Measurements from ENCODE around the gene CRAT.
"Not testable (repeated sequence)": the region's sequence is repeated elsewhere in the genome, so short reads cannot be mapped to it uniquely, and the experiment has no call there.

Gene CRAT

DNA sequence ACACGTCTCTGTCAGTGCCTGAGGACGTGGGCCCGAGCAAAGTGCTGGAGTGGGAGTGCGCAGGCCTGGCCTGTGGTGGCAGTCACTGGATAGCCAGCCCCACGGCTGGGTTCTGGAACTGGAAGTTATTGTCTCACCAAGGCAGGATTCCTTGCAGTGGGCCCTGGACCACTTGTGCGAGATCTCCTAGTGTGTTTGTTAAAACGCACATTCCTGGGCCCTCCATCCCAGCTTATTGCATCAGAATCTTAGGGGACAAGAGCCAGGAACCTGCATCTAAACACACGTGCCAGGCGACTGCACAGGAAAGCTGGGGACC, 27.5 kb upstream of the CRAT start:
- DNase-seq: no peak

DNA sequence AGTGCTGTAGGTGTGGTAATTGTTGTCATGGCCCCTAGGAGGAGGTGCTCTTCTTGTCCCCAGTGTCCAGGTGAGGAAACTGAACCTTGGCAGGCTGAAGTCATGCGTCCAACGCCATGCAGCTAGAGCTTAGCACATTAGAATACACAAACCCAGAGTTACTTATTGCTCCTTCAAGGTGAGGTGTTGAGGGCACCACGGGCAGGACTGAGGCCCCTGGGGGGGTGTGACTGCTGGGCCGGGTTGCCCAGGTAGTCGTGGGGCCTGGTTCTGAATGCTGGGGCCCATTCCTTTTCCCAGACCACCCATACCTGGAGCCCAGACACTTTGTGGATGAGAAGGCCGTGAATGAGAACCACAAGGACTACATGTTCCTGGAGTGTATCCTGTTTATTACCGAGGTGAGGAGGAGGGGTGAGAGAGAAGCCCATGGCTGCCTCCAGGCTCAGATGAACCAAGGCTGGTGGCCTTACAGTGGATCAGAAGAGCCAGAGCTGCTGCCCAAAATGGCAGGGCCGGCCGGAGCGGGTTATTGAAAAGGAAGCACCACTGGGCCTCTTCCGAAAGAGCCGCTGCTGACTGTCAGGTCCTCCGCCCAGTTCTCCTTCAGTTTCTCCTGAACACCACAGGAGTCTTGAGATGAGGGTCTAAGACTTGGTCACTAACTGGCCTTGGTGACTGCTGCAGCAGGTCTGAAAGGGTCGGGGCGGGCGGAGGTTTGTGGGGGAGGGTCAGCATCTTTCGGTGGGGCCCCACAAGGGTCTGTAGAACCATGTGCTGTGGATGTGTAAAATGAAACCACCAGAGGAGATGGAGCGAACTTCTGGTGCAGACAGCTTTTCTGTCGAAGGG, 26.9 kb upstream of the CRAT start:
- peak; percentile 11 for DNase-seq

DNA sequence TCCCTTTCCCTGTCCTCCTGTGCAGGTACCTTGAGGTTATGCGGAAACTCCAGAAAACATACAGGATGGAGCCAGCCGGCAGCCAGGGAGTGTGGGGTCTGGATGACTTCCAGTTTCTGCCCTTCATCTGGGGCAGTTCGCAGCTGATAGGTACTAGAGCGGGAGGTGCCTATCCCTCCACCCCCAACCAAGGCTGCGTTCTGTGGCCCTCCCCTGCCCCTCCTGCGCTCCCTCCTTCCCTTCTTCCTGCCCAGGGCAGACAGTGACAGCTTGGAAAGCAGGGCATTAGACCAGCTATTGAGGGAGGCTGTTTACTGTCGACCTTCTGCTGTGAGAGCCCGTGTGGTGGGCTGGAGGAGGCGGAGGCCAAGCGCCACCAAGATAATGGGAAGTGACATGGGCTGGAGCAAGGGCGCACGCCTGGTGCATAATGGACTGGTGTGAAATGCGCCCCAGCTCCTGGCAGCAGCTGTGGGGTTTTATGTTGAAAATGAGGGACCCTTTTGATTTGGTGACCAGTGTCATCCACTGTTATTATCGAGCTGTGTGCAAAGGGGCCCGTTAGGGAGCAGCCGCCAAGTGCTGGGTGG, 25.9 kb upstream of the CRAT start:
- no peak for DNase-seq

DNA sequence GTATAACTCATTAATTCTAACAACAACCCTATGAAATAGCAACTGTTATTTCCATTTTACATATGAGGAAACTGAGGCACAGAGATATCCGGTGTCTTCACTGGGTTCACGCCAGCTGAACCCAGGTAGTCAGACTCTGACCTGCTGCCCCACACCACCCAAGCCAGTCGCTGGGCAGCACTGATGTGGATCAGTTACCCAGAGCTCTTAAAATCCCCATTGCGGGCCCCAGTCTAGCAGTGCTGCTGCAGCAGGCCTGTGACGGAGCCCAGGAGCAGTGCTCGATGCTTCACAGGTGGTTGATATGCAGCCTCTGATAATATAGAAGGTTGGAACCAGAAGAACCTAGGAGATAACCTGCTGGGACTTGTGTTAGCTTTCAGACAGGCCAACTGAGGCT, 24.9 kb upstream of the CRAT start:
- peak; percentile 11 for DNase-seq

DNA sequence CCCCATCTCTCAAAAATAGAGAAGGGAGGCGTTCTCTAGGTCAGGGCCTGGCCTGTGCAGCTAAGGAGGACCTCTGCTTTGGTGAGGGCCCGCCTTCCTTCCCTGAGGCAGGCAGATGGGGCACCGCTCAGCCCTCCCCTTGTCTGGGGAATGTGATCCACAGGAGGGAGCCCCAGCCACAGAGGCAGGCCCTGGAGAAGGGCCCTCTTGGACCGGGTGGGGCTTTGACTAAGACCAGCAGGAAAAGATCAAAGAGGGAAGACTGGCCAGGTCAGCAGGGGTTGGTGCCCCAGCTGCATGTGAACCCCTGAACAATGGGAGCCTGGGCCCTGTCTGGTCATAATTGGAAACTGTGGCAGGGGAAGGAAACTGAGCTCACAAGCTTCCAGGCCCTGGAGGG, 22.5 kb upstream of the CRAT start:
- DNase-seq: no peak

DNA sequence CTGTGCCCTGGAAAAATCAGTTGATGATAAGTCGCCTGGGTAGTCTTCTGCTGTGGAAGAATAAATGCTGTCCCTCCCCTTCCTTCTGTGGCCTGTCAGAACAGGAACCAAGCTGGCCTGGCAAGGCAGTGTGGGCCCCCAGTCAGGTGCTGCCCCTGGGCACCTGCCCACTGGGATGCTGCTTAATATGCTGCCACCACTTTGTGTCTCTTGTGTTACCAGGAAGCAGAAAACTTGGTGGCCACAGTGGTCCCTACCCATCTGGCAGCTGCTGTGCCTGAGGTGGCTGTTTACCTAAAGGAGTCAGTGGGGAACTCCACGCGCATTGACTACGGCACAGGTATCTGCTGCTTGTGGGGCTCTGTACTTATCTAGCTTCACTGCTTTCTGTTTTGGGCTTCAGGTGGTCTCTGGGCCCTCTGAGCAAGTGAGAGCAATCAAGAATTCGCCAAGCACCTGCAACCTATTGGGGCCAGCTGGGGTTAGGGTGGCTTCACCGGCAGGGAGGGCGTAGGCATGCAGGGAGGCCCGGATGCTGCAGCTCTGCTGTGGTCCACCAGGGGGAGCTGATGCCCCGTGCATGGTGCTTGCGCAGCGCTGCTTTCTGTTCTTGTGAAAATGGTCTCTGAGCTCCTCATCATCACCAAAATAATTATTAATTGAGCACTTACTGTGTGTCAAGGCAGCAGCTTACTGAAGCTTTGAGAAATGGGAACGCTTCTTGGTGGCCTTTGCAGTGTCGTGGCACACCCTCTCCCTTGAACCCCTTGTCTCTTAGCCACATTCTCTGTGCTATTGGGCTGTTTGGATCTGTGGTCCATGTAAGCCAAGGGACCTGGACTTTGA, 20.9 kb upstream of the CRAT start:
- peak; percentile 86 for DNase-seq

DNA sequence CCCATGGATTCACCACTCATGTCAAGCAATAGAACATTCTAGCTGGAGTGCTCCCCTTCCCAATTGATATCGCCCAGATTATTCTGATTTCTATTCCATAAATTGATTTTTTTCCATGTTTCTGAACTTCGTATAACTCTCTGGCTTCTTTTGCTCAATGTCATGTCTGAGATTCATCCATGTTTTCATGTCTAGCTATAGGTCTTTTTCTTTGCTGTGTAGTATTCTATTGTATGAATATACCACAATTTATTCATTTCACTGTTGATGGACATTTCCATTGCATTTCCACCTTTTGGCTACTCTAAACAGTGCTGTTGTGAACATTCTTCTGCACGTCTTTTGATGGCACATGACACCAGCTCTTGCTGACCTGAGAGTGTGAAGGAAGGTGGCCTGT, 20.2 kb upstream of the CRAT start:
- no peak for DNase-seq

DNA sequence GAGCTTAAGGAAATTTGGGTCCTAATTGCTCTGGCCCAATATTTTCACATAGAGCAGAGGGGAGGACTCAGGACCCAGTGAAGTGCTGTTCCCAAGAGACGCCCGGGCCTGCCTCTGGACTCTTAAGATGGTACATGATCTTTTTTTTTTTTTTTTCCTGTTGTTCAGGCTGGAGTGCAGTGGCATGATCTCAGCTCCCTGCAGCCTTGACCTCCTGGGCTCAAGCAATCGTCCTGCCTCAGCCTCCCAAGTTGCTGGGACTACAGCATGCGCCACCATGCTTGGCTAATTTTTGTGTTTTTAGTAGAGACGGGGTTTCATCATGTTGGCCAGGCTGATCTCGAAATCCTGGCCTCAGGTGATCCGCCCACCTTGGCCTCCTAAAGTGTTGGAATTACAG, 19.7 kb upstream of the CRAT start:
- DNase-seq: not testable (repeated sequence)

DNA sequence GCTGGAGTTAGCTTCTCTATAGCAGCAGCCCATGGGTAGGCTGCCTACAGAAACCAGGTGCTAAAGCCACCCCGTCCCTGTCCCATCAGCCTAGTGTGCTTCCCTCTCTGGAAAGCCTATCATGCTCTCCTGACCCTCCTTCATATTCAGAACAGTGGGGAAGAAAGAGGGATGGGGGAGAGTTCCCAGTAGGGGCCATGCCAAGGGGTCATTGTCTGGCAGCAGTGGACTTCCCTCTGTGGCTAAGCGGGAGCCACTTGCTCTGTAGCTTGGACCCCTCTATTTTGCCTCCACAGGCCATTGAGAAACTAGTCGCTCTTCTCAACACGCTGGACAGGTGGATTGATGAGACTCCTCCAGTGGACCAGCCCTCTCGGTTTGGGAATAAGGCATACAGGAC, 18.1 kb upstream of the CRAT start:
- no peak for DNase-seq

DNA sequence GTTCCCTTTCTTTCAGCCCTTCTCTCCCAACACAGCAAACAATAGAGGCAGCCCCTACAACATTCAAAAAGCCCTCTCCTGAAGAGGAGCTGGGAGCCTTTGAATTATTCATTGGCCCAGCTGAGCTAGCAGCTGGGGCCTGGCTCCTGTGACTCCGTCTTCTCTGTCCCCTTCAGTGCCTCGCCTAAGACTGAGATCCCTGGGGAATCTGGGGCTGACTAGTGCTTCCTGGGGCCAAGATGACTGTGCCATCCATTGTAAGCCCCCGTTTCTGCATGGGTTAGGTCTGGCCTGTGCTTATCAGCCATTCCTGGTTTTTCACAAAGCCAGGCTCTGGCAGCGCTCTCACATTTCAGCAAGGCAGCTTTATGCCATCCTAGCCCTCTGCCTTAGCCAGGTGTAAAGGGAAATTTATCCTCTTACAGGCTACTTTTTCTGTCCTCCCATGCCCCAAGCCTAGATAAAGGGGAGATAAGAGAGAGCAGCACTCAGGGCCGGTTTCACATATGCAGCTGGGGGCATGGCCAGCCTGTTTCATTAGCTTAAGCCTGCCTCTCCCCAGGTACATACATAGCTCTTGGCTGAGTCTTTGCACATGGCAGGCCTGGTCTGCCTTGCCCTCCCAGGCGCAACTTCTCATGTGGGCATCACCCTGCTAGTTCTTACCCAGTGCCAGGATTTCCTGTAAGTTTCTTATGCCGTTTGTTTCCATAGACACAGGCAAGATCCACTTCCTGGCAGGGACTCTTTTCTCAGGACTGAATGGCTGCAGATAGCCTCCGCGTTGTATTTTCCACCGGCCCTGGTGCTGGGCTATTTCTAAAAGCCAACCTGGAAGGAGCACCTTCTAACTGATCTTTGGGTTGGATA, 16.4 kb upstream of the CRAT start:
- DNase-seq: no peak

DNA sequence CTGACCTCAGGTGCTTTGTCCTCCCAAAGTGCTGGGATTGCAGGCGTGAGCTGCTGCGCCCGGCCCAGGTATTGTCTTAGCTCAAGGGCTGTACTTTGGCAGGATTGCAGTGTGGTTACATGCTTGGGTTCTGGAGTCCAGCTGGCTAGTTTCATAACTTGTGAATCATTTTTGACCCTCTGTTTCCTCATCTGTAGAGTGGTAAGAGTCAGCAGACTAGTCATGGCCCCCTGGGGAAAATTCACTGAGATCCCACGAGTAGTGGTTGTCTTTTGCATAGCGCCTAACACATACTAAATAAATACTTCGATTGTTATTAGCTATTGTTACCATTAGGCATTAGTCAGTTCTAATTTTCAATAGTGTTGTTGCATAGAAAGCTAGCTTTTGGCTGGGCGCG, 14.9 kb upstream of the CRAT start:
- no peak for DNase-seq

DNA sequence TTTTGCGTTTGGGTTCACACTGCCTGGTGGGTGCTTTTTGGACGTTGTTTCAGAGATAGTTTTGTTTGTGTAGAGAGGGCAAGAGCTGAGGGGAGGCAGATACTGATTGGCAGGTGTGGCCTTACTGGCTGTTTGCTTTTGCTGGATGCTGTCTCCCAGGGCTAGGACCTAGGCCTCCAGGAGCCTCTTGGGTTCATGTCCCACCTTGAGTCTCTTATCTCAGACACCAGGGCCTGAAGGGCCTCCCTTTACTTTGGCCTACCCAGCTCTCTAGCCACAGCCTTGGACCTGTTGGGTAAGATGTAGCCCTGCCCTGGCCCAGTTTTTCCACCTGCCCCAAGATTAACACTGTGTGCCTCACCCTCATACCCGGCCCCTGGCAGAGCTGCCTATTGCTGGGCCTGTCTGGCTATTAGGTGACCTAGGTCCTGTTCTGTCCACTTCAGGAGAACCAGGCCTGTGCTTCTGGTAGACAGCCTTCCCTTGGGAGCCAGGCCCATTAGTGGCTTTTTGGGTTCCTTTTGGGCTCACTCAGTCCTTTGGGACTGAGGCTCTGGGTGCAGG, 14.0 kb upstream of the CRAT start:
- no peak for DNase-seq

DNA sequence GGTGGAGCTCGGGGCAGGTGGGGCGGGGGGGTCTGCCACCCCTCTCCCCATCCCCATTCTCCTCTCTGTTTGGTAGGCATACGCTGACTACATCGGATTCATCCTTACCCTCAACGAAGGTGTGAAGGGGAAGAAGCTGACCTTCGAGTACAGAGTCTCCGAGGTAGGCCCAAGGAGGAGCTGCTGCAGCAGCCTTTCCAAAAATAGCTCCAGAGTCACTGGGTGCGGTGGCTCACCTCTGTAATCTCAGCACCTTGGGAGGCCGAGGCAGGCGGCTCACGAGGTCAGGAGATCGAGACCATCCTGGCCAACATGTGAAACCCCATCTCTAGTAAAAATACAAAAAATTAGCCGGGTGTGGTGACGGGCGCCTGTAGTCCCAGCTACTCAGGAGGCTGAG, 12.4 kb upstream of the CRAT start:
- not testable (repeated sequence) for DNase-seq

DNA sequence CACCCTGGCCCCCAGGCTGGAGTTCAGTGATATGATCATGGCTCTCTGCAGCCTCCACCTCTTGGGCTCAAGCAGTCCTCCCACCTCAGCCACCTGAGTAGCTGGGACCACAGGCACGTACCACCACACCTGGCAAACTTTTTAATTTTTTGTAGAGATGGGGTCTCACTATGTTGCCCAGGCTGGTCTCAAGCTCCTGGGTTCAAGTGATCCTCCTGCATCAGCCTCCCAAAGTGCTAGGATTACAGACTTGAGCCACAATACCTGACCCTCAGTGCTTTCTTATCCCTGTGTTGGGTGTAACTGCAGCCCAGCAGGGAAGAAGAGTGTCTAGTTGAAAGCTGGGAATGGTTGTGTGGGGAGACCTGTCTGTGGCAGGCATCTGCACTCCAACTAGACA, 11.5 kb upstream of the CRAT start:
- DNase-seq: no peak

DNA sequence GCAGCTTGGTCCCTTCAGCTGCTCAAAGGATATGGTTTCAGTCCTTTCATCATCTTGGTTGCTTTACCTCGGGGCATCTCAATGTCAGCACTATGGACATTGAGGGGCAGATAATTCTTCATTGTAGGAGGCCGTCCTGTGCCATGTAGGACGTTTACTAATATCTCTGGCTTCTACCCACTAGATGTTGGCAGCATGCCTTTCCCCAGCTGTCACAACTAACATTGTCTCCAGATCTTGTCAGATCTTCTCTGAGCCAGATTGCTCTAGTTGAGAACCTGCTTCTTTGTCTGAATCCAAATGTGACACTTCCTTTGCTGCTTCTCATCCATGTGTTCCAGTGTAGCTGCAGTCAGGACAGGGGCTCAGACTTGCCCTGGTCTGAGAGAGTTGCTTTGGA, 10.9 kb upstream of the CRAT start:
- no peak for DNase-seq

DNA sequence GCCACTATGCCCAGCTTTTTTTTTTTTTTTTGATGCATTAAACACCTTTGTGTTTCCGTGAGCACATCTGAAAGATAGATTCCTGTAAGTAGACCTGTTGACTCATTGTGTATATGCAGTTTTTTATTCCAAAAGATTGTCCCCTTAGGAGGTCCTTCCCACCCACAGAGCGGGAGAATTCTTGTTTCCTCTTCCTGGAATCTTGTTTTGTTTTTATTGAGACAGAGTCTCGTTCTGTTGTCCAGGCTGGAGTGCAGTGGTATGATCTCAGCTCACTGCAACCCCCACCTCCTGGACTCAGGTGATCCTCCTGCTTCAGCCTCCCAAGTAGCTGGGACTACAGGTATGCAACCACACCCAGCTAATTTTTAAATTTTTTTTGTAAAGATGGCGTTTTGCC, 8.2 kb upstream of the CRAT start:
- no peak for DNase-seq

DNA sequence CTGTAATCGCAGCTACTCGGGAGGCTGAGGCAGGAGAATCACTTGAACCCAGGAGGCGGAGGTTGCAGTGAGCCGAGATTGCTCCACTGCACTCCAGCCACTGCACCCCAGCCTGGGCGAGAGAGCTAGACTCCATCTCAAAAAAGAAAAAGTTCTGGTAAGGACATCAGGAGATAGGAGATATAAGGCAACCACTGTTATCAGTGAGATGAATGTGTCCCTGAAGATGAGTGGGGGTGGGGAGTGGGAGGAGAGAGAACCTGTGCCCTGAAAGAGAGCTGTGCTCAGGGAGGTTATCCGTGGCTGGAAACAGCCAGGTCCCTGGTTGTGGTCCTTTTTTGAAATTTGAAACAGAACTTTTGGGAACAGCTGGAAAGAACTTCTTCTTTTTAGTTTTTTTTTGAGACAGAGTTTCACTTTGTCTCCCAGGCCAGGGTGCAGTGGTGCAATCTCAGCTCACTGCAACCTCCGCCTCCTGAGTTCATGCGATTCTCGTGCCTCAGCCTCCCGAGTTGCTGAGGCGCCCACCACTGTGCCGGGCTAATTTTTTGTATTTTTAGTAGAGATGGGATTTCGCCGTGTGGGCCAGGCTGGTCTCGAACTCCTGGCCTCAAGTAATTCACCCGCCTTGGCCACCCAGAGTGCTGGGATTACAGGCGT, 3.2 kb upstream of the CRAT start:
- DNase-seq: no peak

DNA sequence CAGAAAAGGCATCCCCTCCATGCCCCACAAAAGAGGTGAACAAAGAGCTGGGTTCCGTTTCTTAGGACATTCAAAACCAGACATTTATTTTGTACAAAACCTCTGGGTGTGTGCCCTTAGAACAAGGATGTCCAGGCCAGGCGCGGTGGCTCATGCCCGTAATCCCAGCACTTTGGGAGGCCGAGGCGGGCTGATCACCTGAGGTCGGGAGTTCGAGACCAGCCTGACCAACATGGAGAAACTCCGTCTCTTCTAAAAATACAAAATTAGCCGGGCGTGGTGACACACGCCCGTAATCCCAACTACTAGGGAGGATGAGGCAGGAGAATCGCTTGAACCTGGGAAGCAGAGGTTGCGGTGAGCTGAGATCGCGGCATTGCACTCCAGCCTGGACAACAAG, 1.9 kb upstream of the CRAT start:
- DNase-seq: not testable (repeated sequence)

DNA sequence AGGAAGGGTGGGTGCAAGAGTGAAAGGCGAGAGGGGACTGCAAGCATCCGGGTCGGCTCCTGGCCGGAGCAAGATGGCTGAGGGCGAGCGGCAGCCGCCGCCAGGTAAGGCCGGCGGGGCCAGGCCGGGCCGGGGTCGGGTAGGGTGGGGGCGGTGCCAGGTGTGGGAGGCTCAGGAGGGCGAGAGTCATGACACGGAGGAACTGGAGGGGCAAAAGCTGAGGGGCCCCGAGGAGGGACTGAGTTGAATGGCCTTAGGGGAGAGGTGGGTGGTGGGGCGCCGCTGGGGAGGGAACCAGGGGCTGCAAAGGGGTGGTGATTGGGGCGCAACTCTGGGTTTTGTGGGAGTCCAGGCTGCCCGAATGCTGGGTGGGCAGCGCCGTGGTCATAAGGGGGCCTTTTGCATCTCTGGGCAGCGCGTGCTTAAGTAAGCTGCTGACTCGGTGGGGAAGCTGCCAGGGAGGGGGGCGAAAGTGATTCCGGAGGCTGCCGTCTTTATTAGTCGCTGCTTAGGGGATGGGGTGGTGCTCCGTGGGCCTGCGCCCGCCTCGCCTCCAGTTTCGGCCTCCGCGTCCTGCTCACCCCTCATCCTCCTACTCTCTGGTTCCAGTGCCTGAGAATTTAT, 1.0 kb upstream of the CRAT start:
- peak; percentile 60 for DNase-seq

DNA sequence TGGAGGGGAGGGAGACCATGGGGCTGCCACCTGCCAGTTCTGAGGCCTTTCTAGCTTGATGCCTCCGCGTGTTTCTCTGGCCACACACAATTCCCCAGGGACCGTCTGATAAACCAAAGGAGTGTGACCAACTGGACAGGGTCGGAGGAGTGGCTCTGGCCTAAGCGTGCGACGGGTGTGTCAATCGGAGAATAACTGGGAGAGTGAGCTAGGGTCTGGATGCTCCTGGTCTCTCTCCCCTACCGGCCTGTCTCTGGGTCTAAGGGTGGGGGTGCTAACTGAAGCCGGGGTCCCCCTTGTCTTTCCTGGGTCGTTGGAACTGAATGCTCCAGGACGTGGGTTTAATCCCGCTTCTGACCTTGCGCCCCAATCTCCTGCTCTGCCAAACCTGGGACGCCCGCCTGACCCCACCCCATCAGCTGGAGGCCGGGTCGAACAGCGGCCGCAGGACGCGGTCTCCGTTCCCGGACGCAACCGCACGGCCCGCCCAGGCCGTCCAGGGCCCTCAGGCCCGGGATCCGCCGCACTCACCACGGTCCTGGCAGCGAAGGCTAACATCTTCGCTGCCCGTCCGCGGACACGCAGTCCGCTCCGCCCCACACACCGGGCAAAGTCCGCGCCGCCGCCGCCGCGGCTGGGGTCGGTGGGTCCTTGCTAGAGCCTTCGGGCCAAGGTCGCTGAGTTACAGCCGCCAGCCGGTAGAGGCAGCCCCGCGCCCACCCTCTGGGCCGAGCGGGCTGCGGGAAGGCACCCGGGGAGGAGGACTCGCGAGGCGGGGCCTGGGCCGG, 447 bp downstream of the CRAT start:
- peak; percentile 59 for DNase-seq

DNA sequence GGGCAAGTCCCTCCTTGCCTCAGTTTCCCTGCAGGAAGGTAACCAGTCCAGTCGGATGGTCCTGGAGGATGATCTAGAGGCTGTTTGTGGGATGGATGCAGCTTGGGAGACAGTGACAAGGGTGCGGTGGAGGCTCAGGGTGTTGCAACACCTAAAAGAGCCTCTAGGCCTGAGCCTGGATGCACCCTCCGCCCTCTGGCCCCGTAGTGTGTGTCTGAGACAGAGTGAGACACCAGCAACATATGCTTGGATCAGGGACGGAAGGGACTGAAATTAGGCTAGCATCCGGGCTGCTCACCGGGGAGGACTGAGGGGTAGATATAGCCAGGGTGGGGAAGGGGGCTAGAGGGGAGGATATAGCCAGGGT, 1.1 kb downstream of the CRAT start:
- peak; percentile 71 for DNase-seq

Data from 8988T (cell line).